ENCODE results near the gene ROBO2.

GRCh38 chr3:77668376-77668775 is 628.5 kb downstream of the ROBO2 start:
- TF ChIP-seq CTCF (IDR thresholded peaks at IDR 0.05 in 8 of 11, conservative IDR thresholded peaks at IDR 0.05 in 3 of 11) = no peak
- TF ChIP-seq POLR2AphosphoS5 (IDR thresholded peaks at IDR 0.05) = no peak
